Muscle layer of duodenum (tissue), 2 donors: ENCODE results near the gene ZNF423.

ENCODE experiments used
- H3K27ac ChIP-seq: one replicate; pipeline ENCODE4 v1.7.0; 2013; ENCODE audit warnings: mild to moderate bottlenecking, low read length
- H3K27me3 ChIP-seq: one replicate; pipeline ENCODE4 v1.7.0; 2013; ENCODE audit warnings: low read depth, mild to moderate bottlenecking, control low read depth, low read length
- H3K36me3 ChIP-seq, 2 donors: one replicate each; pipeline ENCODE4 v1.7.0; 2013; ENCODE audit warnings: low read length in 2 of 2, control low read depth in 1 of 2, mild to moderate bottlenecking in 1 of 2; ENCODE audit not compliant: insufficient read depth in 2 of 2, control insufficient read depth in 1 of 2
- H3K4me1 ChIP-seq, 2 donors: one replicate each; pipeline ENCODE4 v1.7.0; 2013; ENCODE audit warnings: low read length in 2 of 2, mild to moderate bottlenecking in 2 of 2, control low read depth in 1 of 2, moderate library complexity in 1 of 2; ENCODE audit not compliant: insufficient read depth in 2 of 2, control insufficient read depth in 1 of 2
- H3K4me3 ChIP-seq, 2 donors: one replicate each; pipeline ENCODE4 v1.7.0; 2013; ENCODE audit warnings: low read length in 2 of 2, low read depth in 1 of 2, mild to moderate bottlenecking in 1 of 2
- H3K9me3 ChIP-seq, 2 donors: one replicate each; pipeline ENCODE4 v1.7.0; 2013; ENCODE audit warnings: low read length in 2 of 2, control low read depth in 1 of 2, mild to moderate bottlenecking in 1 of 2; ENCODE audit not compliant: control insufficient read depth in 1 of 2
- donor health status: healthy.

The ZNF423 gene

DNA sequence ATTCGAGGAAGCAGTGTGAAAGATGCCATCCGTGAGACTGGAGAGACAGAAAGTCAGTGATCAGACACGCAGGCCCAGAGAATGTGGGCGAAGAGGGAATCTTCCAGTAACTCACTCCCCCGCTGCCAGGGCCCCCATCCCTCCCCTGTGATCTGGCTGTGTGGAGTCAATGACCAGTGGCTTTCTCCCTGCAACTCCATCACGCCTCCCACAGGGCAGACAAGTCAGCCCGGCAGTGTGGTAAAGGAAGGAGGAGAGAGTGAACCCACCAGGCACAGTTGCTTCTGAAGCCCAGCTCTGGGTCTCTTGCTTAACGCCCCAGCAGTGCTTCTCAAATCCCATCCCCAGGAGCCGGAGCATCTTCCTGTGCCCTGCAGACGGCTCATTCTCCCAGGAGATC, 142.1 kb downstream of the ZNF423 start:
- H3K27ac ChIP-seq, result no peak overlapping the region
- no peaks in the 10 kb centered on the region for H3K36me3 ChIP-seq
- no peaks in the 10 kb centered on the region for H3K4me1 ChIP-seq
- no peak overlapping the region for H3K4me3 ChIP-seq
- H3K9me3 ChIP-seq, result no peaks in the 10 kb centered on the region
- H3K27me3 ChIP-seq, result no peaks in the 10 kb centered on the region

DNA sequence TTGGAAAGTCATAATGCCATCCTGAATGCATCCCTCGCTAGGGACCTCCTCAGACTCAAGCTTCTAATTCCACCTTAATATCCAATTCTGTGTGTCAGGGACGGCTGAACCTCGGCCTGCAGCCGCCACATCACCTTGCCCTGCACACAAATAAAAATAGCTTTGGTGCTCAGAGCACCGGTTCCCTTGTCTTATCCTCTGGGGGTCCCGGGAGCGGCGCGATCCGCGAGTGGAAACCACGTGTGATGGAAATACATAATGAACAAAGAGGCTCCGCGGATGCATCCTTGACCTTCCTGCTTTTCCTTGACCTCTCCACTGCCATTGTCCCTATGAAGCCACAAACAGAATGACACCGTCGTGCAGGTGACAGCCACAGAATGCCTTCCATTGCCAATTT, 143.4 kb downstream of the ZNF423 start:
- Histone ChIP-seq H3K9me3 (no peaks in the 10 kb centered on the region), H3K4me1 (no peaks in the 10 kb centered on the region), H3K27me3 (no peaks in the 10 kb centered on the region), H3K27ac (no peak overlapping the region), H3K4me3 (no peak overlapping the region), H3K36me3 (no peaks in the 10 kb centered on the region)

DNA sequence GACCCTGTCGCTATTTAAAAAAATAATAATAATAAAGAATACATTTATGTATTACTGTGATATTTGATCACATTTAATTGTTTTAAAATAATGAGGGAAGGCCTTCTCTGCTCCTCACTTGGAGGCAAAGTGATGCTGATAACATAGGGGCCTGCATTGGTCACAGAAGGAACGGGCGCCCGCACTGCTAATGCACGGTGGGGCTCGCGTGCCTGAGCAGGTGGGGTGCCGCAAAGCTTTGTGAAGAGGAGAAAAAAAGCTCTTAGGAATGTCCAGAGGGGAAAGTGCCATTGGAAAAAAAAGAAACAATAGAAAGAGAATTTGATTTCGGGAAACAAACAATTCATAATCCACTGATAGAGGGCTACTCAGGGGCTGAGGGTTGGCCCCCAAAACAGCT, 143.8 kb downstream of the ZNF423 start:
- Histone ChIP-seq H3K27me3 (no peaks in the 10 kb centered on the region), H3K27ac (no peak overlapping the region), H3K9me3 (no peaks in the 10 kb centered on the region), H3K4me1 (no peaks in the 10 kb centered on the region), H3K36me3 (no peaks in the 10 kb centered on the region), H3K4me3 (no peak overlapping the region)

DNA sequence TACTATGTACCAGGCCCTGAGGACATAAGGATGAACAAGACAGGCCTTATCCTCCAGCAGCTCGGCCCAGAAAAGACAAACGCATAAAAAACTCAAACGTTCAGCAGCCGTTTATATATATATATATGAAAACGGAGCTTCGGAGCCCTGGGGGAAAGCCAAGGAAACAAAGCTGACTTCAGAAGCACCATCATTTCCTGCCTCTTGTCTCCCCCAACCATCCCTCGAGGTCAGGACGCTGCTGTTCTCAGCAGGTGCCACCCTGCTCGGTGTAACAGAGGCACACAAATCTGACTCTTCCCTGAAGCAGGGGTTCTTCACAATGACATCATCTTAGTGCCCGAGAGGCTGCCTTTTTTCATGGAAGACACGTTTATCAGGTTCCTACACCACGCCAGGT, 146.9 kb downstream of the ZNF423 start:
- no peaks in the 10 kb centered on the region for H3K27me3 ChIP-seq

DNA sequence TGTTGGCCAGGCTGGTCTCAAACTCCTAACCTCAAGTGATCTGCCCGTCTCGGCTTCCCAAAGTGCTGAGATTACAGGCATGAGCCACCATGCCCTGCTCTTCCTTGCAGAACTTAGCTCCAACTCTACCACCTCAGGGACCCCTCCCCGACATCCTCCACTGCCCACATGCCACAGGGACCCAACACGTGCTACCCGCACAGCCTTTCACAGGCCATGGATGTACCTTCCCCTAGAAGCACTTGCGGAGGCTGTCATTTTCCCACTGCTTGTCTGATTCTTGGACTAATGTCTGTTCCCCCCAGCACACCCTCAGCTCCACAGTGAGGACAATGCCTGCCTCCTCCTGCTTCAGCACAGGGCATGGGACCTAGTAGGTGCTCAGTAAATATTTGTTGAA, 147.4 kb downstream of the ZNF423 start:
- Histone ChIP-seq H3K9me3 (no peaks in the 10 kb centered on the region), H3K36me3 (no peaks in the 10 kb centered on the region), H3K27ac (no peak overlapping the region), H3K4me1 (no peaks in the 10 kb centered on the region), H3K4me3 (no peak overlapping the region), H3K27me3 (no peaks in the 10 kb centered on the region)

More for the DNA sequence above, 146.9 kb downstream of the ZNF423 start:
- Histone ChIP-seq H3K4me1 (no peaks in the 10 kb centered on the region), H3K36me3 (no peaks in the 10 kb centered on the region), H3K9me3 (no peaks in the 10 kb centered on the region), H3K27ac (no peak overlapping the region), H3K4me3 (no peak overlapping the region)

DNA sequence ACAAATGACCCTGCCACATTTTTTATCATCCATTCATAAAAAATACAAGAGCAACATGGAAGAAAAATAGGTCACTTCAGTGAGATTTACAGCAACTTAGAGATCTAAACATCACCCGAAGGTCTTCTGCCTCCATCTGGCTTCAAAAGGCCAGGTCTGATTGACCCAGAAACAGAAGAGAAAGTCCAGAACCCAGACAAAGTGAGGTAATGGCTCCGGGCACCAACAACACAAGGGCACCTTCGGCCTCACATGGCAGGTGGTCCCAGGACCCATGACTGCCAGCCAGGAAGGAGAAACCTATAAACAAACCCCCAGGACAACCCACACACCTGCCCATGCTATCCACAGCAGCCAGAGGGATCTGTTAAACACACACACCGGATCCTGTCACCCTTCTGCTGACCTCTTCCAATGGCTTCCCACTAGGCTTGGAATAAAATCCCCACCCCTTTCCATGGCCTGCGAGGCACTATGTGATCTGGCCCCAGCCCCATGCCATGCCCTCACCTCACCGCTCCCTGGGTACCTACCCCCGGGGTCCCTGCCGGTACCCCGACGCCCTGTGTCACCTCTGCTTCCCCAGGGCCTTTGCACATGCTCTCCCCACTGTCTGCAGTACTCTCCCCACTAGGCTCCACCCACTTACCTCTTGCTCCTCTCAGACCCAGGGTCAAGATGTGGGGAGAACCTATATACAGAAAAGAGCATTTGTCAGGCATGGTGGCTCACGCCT, 149.1 kb downstream of the ZNF423 start:
- Histone ChIP-seq H3K36me3 (no peaks in the 10 kb centered on the region), H3K4me3 (no peak overlapping the region), H3K27ac (no peak overlapping the region), H3K4me1 (peaks cover 0 to 9% of the 10 kb centered on the region in 2 donors), H3K27me3 (no peaks in the 10 kb centered on the region), H3K9me3 (no peaks in the 10 kb centered on the region)

DNA sequence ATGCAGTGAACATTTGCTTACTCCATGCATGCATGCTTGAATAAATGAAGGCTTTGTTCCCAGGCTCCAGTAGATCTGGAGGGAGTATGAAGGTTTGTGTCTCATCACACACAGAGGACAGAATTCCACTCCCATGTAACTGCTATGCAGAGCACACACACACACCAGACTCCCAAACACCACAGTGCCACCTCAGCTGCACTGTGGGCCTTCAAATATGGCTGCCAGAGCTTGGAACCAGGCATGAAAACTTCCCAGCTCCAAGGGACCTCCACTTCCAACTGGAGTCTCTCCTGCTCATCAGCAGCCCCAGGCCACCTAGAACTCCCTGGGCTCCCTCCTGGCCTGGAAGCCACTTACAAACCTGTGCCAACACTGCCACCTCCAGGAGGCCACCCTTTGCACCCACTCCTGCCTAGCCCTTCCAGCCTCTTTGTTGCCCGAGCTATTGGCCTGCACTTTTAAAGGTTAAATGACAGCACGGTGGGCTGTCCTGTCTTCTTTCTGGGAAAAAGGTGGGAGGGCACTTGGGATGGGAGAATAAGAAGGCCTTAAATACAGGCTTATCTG, 151.2 kb downstream of the ZNF423 start:
- Histone ChIP-seq H3K9me3 (no peaks in the 10 kb centered on the region), H3K27ac (no peak overlapping the region), H3K4me3 (no peak overlapping the region), H3K36me3 (no peaks in the 10 kb centered on the region), H3K27me3 (no peaks in the 10 kb centered on the region), H3K4me1 (peaks cover 5 to 29% of the 10 kb centered on the region in 2 donors)

DNA sequence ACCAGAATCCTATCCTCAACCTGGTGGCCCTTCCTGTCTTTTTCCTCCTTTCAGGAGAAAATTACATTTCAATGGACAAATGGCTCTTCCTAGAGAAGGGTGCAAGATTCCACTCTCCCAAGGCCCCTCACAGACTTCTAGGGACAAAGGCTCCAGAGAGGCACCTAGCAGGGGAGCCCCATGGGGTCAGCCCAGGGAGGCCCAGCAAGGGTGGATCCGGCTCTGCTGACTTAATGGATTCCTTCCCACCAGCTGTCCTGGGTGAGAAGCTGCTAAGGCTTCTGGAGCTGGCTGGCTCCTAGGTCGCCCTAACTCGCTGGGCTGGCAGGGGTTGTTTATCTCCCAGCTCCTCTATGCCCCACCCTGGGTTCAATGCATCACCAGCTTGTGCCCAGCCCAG, 152.4 kb downstream of the ZNF423 start:
- H3K27me3 ChIP-seq, result no peaks in the 10 kb centered on the region
- no peaks in the 10 kb centered on the region for H3K36me3 ChIP-seq
- H3K4me1 ChIP-seq, result peaks cover 5 to 38% of the 10 kb centered on the region in 2 donors
- no peaks in the 10 kb centered on the region for H3K9me3 ChIP-seq
- no peak overlapping the region for H3K4me3 ChIP-seq
- H3K27ac ChIP-seq, result no peak overlapping the region

DNA sequence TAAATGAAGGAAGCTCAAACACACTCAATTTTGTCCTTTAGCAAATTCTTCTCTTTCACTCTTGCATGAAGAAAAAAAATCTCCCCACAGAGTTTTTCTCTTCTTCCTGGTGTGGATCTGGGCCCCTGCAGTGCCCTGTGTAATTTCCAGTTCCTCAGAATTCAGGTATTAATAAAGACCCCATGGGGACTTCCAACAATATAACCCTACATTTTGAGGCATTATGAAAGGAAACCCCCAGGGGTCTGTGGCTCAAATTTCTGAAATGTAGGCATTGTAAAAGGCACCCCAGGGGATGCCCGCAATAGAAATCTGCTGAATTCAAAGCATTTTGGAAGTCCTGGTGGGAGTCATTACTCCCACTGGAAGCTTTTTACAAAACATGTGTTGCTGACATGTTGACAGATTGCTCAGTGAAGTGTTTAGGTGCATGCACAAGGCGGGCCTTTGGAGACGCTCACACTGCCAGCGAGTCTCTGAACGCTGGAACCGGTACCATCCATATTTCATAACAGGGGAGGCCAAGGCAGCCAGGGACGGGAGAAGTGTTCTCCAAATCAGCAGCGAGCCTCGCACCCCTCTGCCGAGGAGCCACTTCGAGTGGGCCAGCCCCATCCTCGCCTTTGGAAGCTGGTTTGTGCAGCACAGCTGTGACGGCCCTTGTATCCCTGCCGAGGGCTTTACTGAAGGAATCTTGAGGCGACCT, 154.0 kb downstream of the ZNF423 start:
- no peaks in the 10 kb centered on the region for H3K27me3 ChIP-seq
- peak overlapping the region in 1 of 2 donors; percentile 26 for H3K4me3 ChIP-seq
- no peaks in the 10 kb centered on the region for H3K36me3 ChIP-seq
- no peak overlapping the region for H3K27ac ChIP-seq
- no peaks in the 10 kb centered on the region for H3K9me3 ChIP-seq
- H3K4me1 ChIP-seq, result peaks cover 5 to 38% of the 10 kb centered on the region in 2 donors

DNA sequence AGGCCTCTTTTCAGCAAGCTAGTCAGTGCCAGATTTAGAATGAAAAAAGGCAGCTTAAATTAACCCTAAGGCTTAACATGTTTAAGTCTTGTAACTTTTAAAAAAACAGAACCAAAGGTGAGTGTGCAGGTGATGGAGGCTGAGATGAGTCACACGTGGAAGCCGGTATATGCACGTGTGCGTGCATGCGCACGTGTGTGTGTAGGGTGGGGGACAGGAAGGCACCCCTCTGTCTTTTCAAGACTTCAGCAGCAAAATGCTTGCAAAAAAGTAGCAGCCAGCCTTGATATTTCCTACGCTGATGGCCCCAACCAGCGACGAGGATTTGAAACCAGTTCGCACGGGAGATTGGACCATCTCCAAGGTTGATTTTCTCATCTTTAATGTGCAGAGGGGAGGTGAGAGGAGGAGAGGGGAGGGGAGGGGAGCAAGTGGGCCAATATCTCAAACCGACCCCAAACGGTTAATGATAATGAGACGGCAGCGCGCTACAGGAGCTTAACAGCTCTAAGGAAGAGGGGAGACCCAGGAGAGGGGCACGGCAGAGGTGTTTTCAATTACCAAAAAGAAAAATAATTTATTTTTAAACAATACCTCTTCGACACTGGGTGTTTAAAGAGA, 154.7 kb downstream of the ZNF423 start:
- Histone ChIP-seq H3K4me1 (peaks cover 5 to 38% of the 10 kb centered on the region in 2 donors), H3K9me3 (no peaks in the 10 kb centered on the region), H3K27ac (no peak overlapping the region), H3K4me3 (no peak overlapping the region), H3K36me3 (no peaks in the 10 kb centered on the region), H3K27me3 (no peaks in the 10 kb centered on the region)

DNA sequence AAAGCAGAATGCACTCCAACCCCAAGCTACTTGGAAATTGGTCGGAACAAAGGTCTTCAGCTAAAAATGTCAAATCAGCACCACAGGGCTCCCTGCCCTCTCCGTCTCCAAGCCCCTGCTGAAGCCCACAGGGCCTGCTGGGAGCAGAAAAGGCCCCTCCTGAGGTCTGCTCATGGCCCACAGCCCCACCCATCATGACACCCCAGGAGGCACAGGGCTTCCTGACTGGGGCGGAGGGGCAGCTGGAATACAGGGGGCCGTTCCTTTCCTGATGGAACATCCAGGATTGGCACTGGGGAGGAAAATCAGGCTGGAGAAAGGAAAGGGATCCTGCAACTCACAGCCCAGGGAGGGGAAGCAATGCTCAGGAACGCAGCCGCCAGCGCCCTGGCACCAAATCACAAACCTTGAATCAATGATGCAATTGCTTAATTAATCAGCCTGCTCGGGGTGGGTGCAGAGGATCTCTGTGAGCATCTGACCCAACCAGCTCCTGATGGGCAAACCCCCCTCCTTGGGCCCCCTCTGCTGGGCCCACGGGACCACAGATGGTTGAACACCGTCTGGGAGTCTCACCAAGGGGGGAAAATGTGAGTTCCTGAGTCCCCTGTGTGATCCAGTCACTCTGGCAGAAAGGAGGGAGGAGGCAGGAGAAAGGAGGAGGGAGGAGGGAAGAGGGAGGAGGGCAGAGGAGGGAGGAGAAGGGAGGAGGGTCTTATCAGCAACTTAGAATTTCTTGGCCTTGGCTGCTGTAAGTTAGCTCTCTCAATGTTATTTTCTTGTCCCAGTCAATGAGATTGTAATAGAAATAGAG, 155.5 kb downstream of the ZNF423 start:
- H3K4me1 ChIP-seq, result peaks cover 5 to 38% of the 10 kb centered on the region in 2 donors
- H3K36me3 ChIP-seq, result no peaks in the 10 kb centered on the region
- H3K9me3 ChIP-seq, result no peaks in the 10 kb centered on the region
- H3K27ac ChIP-seq, result no peak overlapping the region
- no peak overlapping the region for H3K4me3 ChIP-seq
- H3K27me3 ChIP-seq, result no peaks in the 10 kb centered on the region
